Measurements from ENCODE around the gene ZNF236.

- TF ChIP-seq TAF1 (IDR thresholded peaks at IDR 0.05; ENCODE audit: borderline replicate concordance, insufficient read depth, low read length), result no peak
- no peak for TF ChIP-seq POLR2AphosphoS5 (IDR thresholded peaks at IDR 0.05; ENCODE audit: low read depth, low read length)
- TF ChIP-seq SIN3A (IDR thresholded peaks at IDR 0.05; ENCODE audit: borderline replicate concordance, insufficient read depth, low read length), result no peak
- no peak for TF ChIP-seq REST (IDR thresholded peaks at IDR 0.05; ENCODE audit: insufficient read depth in 1 of 2, low read depth in 2 of 2, low read length in 2 of 2)
Observed at GRCh38 chr18:76892832-76893231, 70.5 kb downstream of the ZNF236 start.
